Epithelial cell of proximal tubule (primary cell): ENCODE data around the gene TPGS1. TPM values are rescaled to one million over a fixed set of nuclear protein-coding genes. Genes with fewer than 3 reads are reported as not detected.

Source experiments
- DNase-seq: peaks from one replicate; pipeline ENCODE4 v3.0.0-alpha.2; 2011; ENCODE audit warnings: low read depth
- H3K4me3 ChIP-seq: 2 replicates; pipeline ENCODE4 v1.5.1; 2011; ENCODE audit warnings: low read depth, mild to moderate bottlenecking, low read length
- CTCF ChIP-seq: conservative IDR thresholded peaks from 2 replicates; pipeline ENCODE4 v1.5.1; 2012; ENCODE audit warnings: low read depth, mild to moderate bottlenecking, low read length
- total RNA-seq: library from RNA; depleted of rRNA; stranded (reverse); fragments of >200 nt; gene quantifications from 2 replicates; pipeline ENCODE4 v1.2.3, GENCODE V29; 2015

Gene TPGS1
- total RNA-seq, 1 donor from 2014 or later: 78.1 TPM

- no peak for TF ChIP-seq CTCF
- DNase-seq: no peak
- H3K4me3 ChIP-seq: no peak overlapping the region
Observed at GRCh38 chr19:514166-514663, 6.9 kb downstream of the TPGS1 start.

GRCh38 chr19:517721-518597 lies 10.7 kb downstream of the TPGS1 start:
- no peak for DNase-seq
- H3K4me3 ChIP-seq: no peak overlapping the region
- no peak for TF ChIP-seq CTCF

- DNase-seq: no peak
- TF ChIP-seq CTCF: no peak
- H3K4me3 ChIP-seq: no peak overlapping the region
Observed at GRCh38 chr19:518598-519231, 11.4 kb downstream of the TPGS1 start.

GRCh38 chr19:519449-519865 lies 12.2 kb downstream of the TPGS1 start:
- no peak for TF ChIP-seq CTCF
- no peak overlapping the region for H3K4me3 ChIP-seq
- DNase-seq: no peak

GRCh38 chr19:522726-523125 lies 15.4 kb downstream of the TPGS1 start:
- no peak for DNase-seq
- H3K4me3 ChIP-seq: no peak overlapping the region
- no peak for TF ChIP-seq CTCF

- no peak for TF ChIP-seq CTCF
- H3K4me3 ChIP-seq: no peak overlapping the region
- no peak for DNase-seq
Observed at GRCh38 chr19:524062-524674, 16.9 kb downstream of the TPGS1 start.
